ENCODE measurements around the gene THOC6.

Gene THOC6

GRCh38 chr16:3007059-3007956, 16.5 kb upstream of the THOC6 start:
- no peak for TF ChIP-seq CTCF (conservative IDR thresholded peaks at IDR 0.05; ENCODE audit: low read depth)
- ChIA-PET POLR2A (ENCODE audit: low non-redundant PET) (interaction anchor here (0.6 to 1.0 kb wide), 3 partner anchors 10 to 151 kb away, joined by 3 read pairs; no protein-coding TSS in a partner anchor), CTCF (interaction anchor here (0.9 to 1.0 kb wide), 2 partner anchors 24 to 51 kb away, joined by 4 read pairs; no protein-coding TSS in a partner anchor)
- DNase-seq (ENCODE audit: low spot score), result no peak
- H3K27ac ChIP-seq, result no peak overlapping the region

- DNase-seq (ENCODE audit: low spot score), result no peak
- CTCF ChIA-PET, result interaction anchor here (0.9 to 1.0 kb wide), 2 partner anchors 23 to 50 kb away, joined by 4 read pairs; no protein-coding TSS in a partner anchor
- POLR2A ChIA-PET (ENCODE audit: low non-redundant PET), result interaction anchor here (0.6 to 1.0 kb wide), 3 partner anchors 11 to 16 kb away, joined by 3 to 5 read pairs (median 3); no protein-coding TSS in a partner anchor
- TF ChIP-seq CTCF (conservative IDR thresholded peaks at IDR 0.05; ENCODE audit: low read depth), result no peak
- no peak overlapping the region for H3K27ac ChIP-seq
Observed at GRCh38 chr16:3007957-3008689, 15.7 kb upstream of the THOC6 start.

GRCh38 chr16:3008690-3009037, 15.2 kb upstream of the THOC6 start:
- ChIA-PET CTCF (no interaction called here), POLR2A (ENCODE audit: low non-redundant PET) (interaction anchor here (0.6 to 1.0 kb wide), 2 partner anchors 13 to 16 kb away, joined by 3 to 5 read pairs; no protein-coding TSS in a partner anchor)
- TF ChIP-seq CTCF (conservative IDR thresholded peaks at IDR 0.05; ENCODE audit: low read depth), result no peak
- H3K27ac ChIP-seq, result no peak overlapping the region
- no peak for DNase-seq (ENCODE audit: low spot score)

GRCh38 chr16:3009568-3010390, 14.1 kb upstream of the THOC6 start:
- DNase-seq (ENCODE audit: low spot score), result peak; percentile 65
- TF ChIP-seq CTCF (conservative IDR thresholded peaks at IDR 0.05; ENCODE audit: low read depth), result no peak
- no peak overlapping the region for H3K27ac ChIP-seq
- ChIA-PET POLR2A (ENCODE audit: low non-redundant PET) (interaction anchor here (0.6 to 3.7 kb wide), 4 partner anchors 12 to 1086 kb away, joined by 3 to 49 read pairs (median 4); partner anchors contain the start of gene TNFRSF12A), CTCF (interaction anchor here (0.6 to 1.7 kb wide), 6 partner anchors 12 to 282 kb away, joined by 3 to 6 read pairs (median 3); no protein-coding TSS in a partner anchor)

- H3K27ac ChIP-seq, result no peak overlapping the region
Observed at GRCh38 chr16:3010510-3010909, 13.3 kb upstream of the THOC6 start.

More at GRCh38 chr16:3010510-3010909, 13.3 kb upstream of the THOC6 start:
- CTCF ChIA-PET, result interaction anchor here (0.7 to 1.7 kb wide), 4 partner anchors 12 to 26 kb away, joined by 3 to 6 read pairs (median 4); no protein-coding TSS in a partner anchor
- no peak for DNase-seq (ENCODE audit: low spot score)
- no peak for TF ChIP-seq CTCF (conservative IDR thresholded peaks at IDR 0.05; ENCODE audit: low read depth)
- POLR2A ChIA-PET (ENCODE audit: low non-redundant PET), result interaction anchor here (0.6 to 3.7 kb wide), 4 partner anchors 11 to 1087 kb away, joined by 3 to 49 read pairs (median 6); partner anchors contain the start of gene TNFRSF12A

Data from RWPE1 (cell line).